Measurements from ENCODE around the gene C11orf91. TPM values are rescaled to one million over a fixed set of nuclear protein-coding genes. Genes with fewer than 3 reads are reported as not detected.
A peak's percentile ranks its signal among the peaks of the same experiment; 100 is the strongest.

C11orf91 gene
- total RNA-seq, 4 donors from 2014 or later, result not detected

- peaks cover 0 to 5% (median 2%) of the 10 kb centered on the region in 4 donors for H3K9me3 ChIP-seq
- H3K4me3 ChIP-seq, result no peak overlapping the region
- no peaks in the 10 kb centered on the region for H3K27me3 ChIP-seq
- H3K27ac ChIP-seq (replicated peaks in 1 of 4), result peak overlapping the region; percentile 74 to 82 (median 78)
- intact Hi-C loops (cut with DNase I), result loop anchor here (5.0 to 10.0 kb wide), 2 partner anchors 144 to 327 kb away; no protein-coding TSS in a partner anchor
- DNase-seq (ENCODE audit: extremely low spot score), result no peak
- TF ChIP-seq CTCF (IDR thresholded peaks at IDR 0.05) (no peak), POLR2A (IDR thresholded peaks at IDR 0.05; ENCODE audit: low read depth) (no peak), EP300 (IDR thresholded peaks at IDR 0.05) (no peak), POLR2AphosphoS5 (IDR thresholded peaks at IDR 0.05) (no peak)
- WGBS, result 95% methylated on average over 4 of the region's 4 CpGs
- H3K4me1 ChIP-seq, result peaks cover 36 to 42% (median 39%) of the 10 kb centered on the region in 4 donors
- no peaks in the 10 kb centered on the region for H3K36me3 ChIP-seq
These were observed 11.5 kb downstream of the C11orf91 start for GRCh38 chr11:33689085-33689484.

DNA sequence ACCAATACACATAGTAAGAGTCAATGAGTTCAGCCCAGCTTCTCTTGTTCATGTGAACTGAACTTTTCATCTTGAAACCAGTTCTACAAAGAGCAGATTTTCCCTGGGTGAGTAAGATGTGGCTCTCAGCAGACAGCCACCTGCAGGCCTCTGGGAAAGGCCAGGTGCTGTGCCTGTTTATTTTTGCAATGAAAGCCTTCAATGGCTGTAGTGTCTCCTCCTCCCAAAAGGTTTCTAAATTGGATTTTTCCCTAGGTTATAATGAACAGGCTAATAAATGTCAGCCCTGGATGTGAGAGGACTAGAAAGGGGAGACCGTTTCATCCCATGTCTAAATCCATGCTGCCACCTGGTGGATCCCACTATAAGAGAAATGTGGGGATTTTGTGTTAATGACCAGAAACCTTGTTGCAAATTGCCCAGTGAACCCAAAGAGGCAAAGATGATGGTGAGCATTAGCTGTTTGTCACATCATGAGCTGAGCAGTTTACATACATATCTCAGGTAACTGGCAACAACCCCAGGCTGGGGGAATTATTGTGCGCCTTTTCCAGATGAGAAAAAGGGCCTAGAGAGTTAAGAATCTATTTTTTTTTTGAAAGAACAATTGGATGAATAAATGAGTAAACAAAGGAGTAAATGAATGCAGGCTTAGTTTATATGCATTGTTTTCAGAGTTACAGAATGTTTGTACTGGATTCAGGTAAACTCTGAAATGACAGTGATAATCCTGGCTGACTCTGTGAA lies 12.7 kb downstream of the C11orf91 start:
- Histone ChIP-seq H3K27ac (replicated peaks in 1 of 4) (no peak overlapping the region), H3K27me3 (no peaks in the 10 kb centered on the region), H3K4me1 (peaks cover 25 to 33% (median 30%) of the 10 kb centered on the region in 4 donors), H3K4me3 (no peak overlapping the region), H3K9me3 (peaks cover 0 to 5% (median 2%) of the 10 kb centered on the region in 4 donors), H3K36me3 (no peaks in the 10 kb centered on the region)
- WGBS, result 55% methylated on average over 2 of the region's 2 CpGs
- TF ChIP-seq EP300 (IDR thresholded peaks at IDR 0.05) (no peak), POLR2AphosphoS5 (IDR thresholded peaks at IDR 0.05) (no peak), CTCF (IDR thresholded peaks at IDR 0.05) (peak; percentile 38 to 55 (median 53)), POLR2A (IDR thresholded peaks at IDR 0.05; ENCODE audit: low read depth) (no peak)
- DNase-seq (ENCODE audit: extremely low spot score), result no peak
- intact Hi-C loops (cut with DNase I), result loop anchor here (5.0 to 10.0 kb wide), 2 partner anchors 143 to 326 kb away; no protein-coding TSS in a partner anchor

DNA sequence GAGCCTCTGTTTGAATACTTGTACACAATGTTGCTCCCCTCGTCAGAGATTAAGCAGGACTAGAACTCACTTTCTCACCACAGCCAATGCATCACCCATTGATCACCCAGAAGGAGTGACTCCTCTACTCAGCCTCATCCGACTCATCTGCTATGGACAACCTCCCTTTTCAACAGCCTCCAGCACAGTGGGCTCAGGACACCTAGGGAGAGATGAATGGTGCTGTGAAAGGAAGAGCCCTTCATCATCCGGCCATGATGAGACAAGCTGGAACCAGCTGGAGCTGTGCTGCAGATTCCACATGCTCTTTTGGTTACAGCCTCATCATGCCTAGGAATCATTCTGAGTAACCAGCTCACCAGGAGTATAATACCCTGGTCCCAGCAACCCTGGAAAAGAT lies 15.5 kb downstream of the C11orf91 start:
- no peak for DNase-seq (ENCODE audit: extremely low spot score)
- 83% methylated on average over 3 of the region's 3 CpGs for WGBS
- no peaks in the 10 kb centered on the region for H3K36me3 ChIP-seq
- H3K27ac ChIP-seq (replicated peaks in 1 of 4), result no peak overlapping the region
- intact Hi-C loops (cut with DNase I), result loop anchor here (5.0 to 10.0 kb wide), 2 partner anchors 140 to 323 kb away; no protein-coding TSS in a partner anchor
- H3K4me3 ChIP-seq, result no peak overlapping the region
- H3K9me3 ChIP-seq, result peaks cover 0 to 5% (median 2%) of the 10 kb centered on the region in 4 donors
- no peak for TF ChIP-seq POLR2A (IDR thresholded peaks at IDR 0.05; ENCODE audit: low read depth)
- peaks cover 0 to 9% (median 3%) of the 10 kb centered on the region in 4 donors for H3K27me3 ChIP-seq
- H3K4me1 ChIP-seq, result peaks cover 0 to 15% (median 5%) of the 10 kb centered on the region in 4 donors

DNA sequence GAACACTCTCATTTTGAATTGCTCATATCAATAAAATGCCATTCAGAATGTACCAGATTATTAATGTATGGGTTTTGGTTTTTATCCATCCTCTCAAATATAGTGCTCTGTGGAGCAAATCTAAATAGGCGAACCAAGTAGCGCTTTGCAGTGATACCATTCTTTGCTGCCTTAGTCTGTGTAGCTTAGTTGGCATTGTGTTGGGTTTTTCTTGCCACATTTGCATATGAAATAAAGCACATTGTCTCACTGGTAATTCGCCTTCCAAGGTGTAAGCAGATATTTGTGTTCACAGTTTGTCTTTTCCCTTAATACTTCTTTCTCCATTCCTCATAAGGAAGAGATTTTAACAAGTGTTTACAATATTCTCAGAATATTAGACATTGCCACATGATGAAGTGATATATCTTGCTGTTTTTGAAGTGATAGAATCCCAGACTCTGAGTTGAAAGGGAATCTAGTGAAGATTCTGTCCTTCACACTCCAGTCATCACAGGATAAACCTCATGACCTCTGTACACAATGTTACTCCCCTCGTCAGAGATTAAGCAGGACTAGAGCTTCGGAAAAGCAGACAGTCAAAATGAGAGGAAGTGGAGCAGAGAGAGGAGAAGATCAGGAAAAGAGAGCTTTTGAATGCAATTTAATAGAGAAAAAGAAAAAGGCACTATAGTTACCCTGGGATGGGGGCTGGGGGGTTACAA lies 16.5 kb downstream of the C11orf91 start:
- H3K36me3 ChIP-seq, result no peaks in the 10 kb centered on the region
- intact Hi-C loops (cut with DNase I), result loop anchor here (10.0 kb wide), 1 partner anchor 139 kb away; no protein-coding TSS in a partner anchor
- H3K4me1 ChIP-seq, result peaks cover 0 to 6% (median under 1%) of the 10 kb centered on the region in 4 donors
- no peak for TF ChIP-seq POLR2A (IDR thresholded peaks at IDR 0.05; ENCODE audit: low read depth)
- TF ChIP-seq POLR2AphosphoS5 (IDR thresholded peaks at IDR 0.05), result no peak
- TF ChIP-seq EP300 (IDR thresholded peaks at IDR 0.05), result no peak
- no peak for TF ChIP-seq CTCF (IDR thresholded peaks at IDR 0.05)
- H3K27me3 ChIP-seq, result peaks cover 0 to 9% (median 3%) of the 10 kb centered on the region in 4 donors
- no peak for DNase-seq (ENCODE audit: extremely low spot score)
- H3K27ac ChIP-seq (replicated peaks in 1 of 4), result no peak overlapping the region
- H3K9me3 ChIP-seq, result peaks cover 0 to 5% (median 2%) of the 10 kb centered on the region in 4 donors
- H3K4me3 ChIP-seq, result no peak overlapping the region
- WGBS, result 71% methylated on average over 5 of the region's 5 CpGs

GRCh38 chr11:33682446-33682845 lies 18.2 kb downstream of the C11orf91 start:
- no peaks in the 10 kb centered on the region for H3K36me3 ChIP-seq
- WGBS, result 80% methylated on average over 4 of the region's 4 CpGs
- no peak overlapping the region for H3K27ac ChIP-seq (replicated peaks in 1 of 4)
- no peak overlapping the region for H3K4me3 ChIP-seq
- peaks cover 0 to 9% (median 5%) of the 10 kb centered on the region in 4 donors for H3K9me3 ChIP-seq
- intact Hi-C loops (cut with DNase I), result loop anchor here (10.0 kb wide), 1 partner anchor 138 kb away; no protein-coding TSS in a partner anchor
- TF ChIP-seq POLR2A (IDR thresholded peaks at IDR 0.05; ENCODE audit: low read depth) (no peak), POLR2AphosphoS5 (IDR thresholded peaks at IDR 0.05) (no peak), EP300 (IDR thresholded peaks at IDR 0.05) (no peak), CTCF (IDR thresholded peaks at IDR 0.05) (no peak)
- no peaks in the 10 kb centered on the region for H3K4me1 ChIP-seq
- no peak for DNase-seq (ENCODE audit: extremely low spot score)
- H3K27me3 ChIP-seq, result peaks cover 0 to 9% (median 3%) of the 10 kb centered on the region in 4 donors

Data from esophagus muscularis mucosa (tissue), 4 donors.